Ishikawa (cell line): ENCODE measurements around the gene BRAT1.

Experiments
- CEBPB ChIP-seq: IDR thresholded peaks from 2 replicates; pipeline ENCODE4 v1.6.1; 2012
- CREB1 ChIP-seq: IDR thresholded peaks from 2 replicates; pipeline ENCODE4 v1.6.1; 2012; ENCODE audit warnings: low read depth
- EGR1 ChIP-seq: IDR thresholded peaks from 2 replicates; pipeline ENCODE4 v1.6.1; 2012
- EP300 ChIP-seq: IDR thresholded peaks from 2 replicates; pipeline ENCODE4 v1.6.1; 2012; ENCODE audit warnings: borderline replicate concordance
- FOXM1 ChIP-seq: IDR thresholded peaks from 2 replicates; pipeline ENCODE4 v1.6.1; 2012; ENCODE audit warnings: low read depth, borderline replicate concordance
- NFIC ChIP-seq: IDR thresholded peaks from 2 replicates; pipeline ENCODE4 v1.6.1; 2012
- RAD21 ChIP-seq: IDR thresholded peaks from 2 replicates; pipeline ENCODE4 v1.6.1; 2012; ENCODE audit warnings: low read depth
- TAF1 ChIP-seq: IDR thresholded peaks from 2 replicates; pipeline ENCODE4 v1.6.1; 2012; ENCODE audit warnings: low read depth, mild to moderate bottlenecking
- TCF12 ChIP-seq: IDR thresholded peaks from 2 replicates; pipeline ENCODE4 v1.6.1; 2012; ENCODE audit warnings: low read depth
- TEAD4 ChIP-seq: IDR thresholded peaks from 2 replicates; pipeline ENCODE4 v1.6.1; 2012
- YY1 ChIP-seq: IDR thresholded peaks from 2 replicates; pipeline ENCODE4 v1.6.1; 2012; ENCODE audit warnings: low read depth
- ZBTB7A ChIP-seq: IDR thresholded peaks from 2 replicates; pipeline ENCODE4 v1.6.1; 2012; ENCODE audit warnings: low read depth
- TF ChIP-seq, protein P1 (sequence below): IDR thresholded peaks from 2 replicates; pipeline ENCODE4 v1.6.1; 2012; ENCODE audit warnings: low read depth, mild to moderate bottlenecking
- TF ChIP-seq, protein P2 (sequence below): IDR thresholded peaks from 2 replicates; pipeline ENCODE4 v1.6.1; 2012
- TF ChIP-seq, protein P3 (sequence below): IDR thresholded peaks from 2 replicates; pipeline ENCODE4 v1.6.1; 2012

BRAT1 gene

DNA sequence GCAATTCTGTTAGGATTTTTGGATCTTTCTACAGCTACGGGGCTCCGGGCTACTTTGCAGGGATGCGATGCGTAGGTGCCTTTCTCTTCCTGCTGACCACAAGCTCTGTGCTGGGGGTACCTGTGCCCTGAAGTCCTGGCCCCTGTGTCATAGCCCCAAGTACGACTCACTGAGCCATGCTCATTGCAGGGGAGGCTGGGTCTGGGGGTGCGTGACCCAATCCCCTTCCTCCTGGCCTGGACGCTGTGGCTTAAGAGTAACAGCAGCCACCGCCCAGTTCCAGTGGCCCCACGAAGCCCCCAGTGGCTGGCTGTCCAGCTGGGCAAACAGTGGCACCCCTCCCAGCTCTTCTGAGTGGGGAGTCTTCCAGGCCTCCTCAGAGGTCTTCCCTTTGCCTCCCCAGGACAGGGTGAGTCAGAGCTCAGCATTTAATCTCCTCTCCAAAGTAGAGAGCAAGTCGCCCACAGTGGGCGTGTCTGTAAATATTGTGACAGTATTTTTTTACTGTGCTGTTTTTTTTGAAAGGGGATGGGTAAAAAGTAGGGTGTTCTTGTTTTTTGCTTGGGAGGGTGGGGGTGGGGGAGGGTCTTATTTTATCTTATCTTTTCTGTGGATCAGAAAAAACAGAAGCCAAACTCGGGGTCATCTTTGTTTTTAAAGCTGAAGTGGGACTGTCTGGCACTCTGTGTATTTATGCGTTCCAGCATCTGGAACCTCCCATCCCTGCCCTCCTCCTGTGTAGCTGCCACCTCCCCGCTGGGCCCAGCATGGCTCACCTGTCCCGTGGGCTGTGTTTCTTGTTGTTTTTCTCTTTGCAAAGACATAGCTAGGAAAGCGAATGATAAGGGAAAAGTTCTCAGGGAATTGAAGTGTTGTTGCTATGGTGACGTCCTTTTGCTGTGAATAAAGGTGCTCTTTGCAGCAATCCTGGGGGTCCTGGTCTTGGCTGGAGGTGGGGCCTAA, 27.5 kb downstream of the BRAT1 start:
- TF ChIP-seq ZBTB7A, result no peak; the same call in 1 of the 2 replicates
- no peak for TF ChIP-seq FOXM1
- TF ChIP-seq CREB1, result no peak
- 0 out of 2 replicates have a peak, but pooled peaks have one; percentile 24 for TF ChIP-seq EGR1
- TF ChIP-seq TCF12, result 0 out of 2 replicates have a peak, but pooled peaks have one; percentile 25
- TF ChIP-seq RAD21, result no peak
- TF ChIP-seq CEBPB, result no peak
- TF ChIP-seq, protein P1, sequence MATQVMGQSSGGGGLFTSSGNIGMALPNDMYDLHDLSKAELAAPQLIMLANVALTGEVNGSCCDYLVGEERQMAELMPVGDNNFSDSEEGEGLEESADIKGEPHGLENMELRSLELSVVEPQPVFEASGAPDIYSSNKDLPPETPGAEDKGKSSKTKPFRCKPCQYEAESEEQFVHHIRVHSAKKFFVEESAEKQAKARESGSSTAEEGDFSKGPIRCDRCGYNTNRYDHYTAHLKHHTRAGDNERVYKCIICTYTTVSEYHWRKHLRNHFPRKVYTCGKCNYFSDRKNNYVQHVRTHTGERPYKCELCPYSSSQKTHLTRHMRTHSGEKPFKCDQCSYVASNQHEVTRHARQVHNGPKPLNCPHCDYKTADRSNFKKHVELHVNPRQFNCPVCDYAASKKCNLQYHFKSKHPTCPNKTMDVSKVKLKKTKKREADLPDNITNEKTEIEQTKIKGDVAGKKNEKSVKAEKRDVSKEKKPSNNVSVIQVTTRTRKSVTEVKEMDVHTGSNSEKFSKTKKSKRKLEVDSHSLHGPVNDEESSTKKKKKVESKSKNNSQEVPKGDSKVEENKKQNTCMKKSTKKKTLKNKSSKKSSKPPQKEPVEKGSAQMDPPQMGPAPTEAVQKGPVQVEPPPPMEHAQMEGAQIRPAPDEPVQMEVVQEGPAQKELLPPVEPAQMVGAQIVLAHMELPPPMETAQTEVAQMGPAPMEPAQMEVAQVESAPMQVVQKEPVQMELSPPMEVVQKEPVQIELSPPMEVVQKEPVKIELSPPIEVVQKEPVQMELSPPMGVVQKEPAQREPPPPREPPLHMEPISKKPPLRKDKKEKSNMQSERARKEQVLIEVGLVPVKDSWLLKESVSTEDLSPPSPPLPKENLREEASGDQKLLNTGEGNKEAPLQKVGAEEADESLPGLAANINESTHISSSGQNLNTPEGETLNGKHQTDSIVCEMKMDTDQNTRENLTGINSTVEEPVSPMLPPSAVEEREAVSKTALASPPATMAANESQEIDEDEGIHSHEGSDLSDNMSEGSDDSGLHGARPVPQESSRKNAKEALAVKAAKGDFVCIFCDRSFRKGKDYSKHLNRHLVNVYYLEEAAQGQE, result no peak
- TF ChIP-seq TAF1, result no peak
- peak; percentile 20; the same call in 1 of the 2 replicates for TF ChIP-seq NFIC
- TF ChIP-seq EP300, result peak; percentile 47
- TF ChIP-seq, protein P2, sequence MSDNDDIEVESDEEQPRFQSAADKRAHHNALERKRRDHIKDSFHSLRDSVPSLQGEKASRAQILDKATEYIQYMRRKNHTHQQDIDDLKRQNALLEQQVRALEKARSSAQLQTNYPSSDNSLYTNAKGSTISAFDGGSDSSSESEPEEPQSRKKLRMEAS, result no peak
- no peak for TF ChIP-seq YY1
- no peak for TF ChIP-seq TEAD4

DNA sequence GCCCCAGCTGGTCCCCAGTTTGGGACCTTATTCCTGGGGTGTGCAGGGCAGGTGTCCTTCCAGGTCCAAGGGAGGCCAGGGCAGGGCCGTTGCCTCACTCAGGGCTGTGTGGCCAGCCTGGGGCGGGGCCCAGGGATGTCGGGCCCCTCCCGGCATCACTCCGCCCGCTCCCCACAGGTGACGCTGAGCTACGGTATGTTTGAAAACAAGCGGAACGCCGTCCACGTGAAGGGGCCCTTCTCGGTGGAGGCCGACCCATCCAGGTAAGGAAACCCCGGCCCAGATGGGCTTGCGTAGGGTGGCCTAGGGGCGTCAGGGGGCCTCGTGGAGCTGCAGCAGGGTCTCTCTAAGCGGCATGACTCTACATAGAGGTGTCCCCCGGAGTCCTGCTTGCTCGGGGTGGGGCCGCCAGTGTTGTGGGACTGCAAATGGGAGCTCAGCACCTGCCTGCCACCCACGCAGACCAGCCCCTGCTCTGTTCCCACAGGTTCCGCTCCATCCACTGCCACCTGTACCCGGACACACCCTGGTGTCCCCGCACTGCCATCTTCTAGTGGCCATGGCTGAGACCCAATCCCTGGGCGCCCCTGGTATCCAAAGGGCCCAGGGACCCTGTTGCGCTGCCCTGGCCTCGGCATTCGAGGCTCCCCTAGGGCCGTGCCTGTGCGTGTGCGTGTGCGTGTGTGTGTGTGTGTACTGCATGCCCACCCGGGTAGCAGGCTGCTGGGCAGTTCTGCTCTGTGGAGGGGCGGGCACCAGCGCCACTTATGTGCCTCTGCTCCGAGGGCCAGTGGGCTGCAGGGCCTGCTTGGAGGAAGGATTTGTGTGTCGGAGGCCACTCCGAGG, 28.4 kb downstream of the BRAT1 start:
- TF ChIP-seq FOXM1 (no peak), ZBTB7A (no peak), CEBPB (no peak), EP300 (no peak), TEAD4 (no peak), YY1 (no peak), TAF1 (no peak), NFIC (no peak), RAD21 (no peak), EGR1 (no peak), TCF12 (no peak)
- TF ChIP-seq, protein P3, sequence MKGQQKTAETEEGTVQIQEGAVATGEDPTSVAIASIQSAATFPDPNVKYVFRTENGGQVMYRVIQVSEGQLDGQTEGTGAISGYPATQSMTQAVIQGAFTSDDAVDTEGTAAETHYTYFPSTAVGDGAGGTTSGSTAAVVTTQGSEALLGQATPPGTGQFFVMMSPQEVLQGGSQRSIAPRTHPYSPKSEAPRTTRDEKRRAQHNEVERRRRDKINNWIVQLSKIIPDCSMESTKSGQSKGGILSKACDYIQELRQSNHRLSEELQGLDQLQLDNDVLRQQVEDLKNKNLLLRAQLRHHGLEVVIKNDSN, result no peak
- TF ChIP-seq, protein P1, result no peak
- TF ChIP-seq, protein P2, result no peak

DNA sequence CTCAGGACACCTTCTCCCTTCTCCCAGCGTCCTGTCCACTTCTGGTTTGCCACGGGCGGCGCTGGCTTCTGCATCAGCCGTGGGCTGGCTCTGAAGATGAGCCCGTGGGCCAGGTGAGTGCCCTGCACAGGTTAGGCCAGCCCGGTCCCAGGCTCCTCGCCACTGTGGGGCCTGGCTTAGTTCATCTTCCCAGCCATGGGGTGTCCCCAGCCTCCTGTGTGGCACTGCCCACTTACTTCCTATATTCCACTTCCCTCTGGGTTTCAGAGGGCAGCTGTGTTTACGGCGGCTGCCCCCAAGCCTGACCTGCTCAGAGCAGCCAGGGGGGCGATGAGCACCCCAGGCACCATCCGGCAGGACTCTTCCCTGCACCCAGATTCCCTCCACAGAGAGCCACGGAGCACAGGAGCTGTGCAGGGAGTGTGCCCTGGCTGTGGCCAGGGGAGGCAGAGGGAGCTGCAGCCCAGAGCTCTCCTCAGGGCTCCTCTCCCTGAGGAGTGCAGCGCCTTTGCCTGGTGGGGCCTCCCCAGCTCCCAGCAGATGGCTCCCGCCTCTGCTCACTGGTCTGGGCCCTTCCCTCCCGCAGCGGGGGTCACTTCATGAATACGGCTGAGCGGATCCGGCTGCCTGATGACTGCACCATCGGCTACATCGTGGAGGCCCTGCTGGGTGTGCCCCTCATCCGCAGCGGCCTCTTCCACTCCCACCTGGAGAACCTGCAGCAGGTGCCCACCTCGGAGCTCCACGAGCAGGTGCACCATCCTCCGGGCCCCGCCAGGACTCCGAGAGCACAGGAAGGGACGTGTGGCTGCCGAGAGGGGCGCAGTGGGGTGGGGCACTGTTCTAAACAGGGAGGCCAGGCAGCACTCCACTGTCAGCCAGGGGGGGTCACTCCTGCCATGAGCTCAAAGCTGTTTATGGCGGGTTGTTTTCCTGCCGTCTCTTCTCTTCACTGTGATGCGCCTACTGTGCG, 29.4 kb downstream of the BRAT1 start:
- no peak for TF ChIP-seq CEBPB
- no peak for TF ChIP-seq RAD21
- no peak for TF ChIP-seq FOXM1
- no peak for TF ChIP-seq CREB1
- no peak for TF ChIP-seq TEAD4
- TF ChIP-seq EGR1, result no peak

DNA sequence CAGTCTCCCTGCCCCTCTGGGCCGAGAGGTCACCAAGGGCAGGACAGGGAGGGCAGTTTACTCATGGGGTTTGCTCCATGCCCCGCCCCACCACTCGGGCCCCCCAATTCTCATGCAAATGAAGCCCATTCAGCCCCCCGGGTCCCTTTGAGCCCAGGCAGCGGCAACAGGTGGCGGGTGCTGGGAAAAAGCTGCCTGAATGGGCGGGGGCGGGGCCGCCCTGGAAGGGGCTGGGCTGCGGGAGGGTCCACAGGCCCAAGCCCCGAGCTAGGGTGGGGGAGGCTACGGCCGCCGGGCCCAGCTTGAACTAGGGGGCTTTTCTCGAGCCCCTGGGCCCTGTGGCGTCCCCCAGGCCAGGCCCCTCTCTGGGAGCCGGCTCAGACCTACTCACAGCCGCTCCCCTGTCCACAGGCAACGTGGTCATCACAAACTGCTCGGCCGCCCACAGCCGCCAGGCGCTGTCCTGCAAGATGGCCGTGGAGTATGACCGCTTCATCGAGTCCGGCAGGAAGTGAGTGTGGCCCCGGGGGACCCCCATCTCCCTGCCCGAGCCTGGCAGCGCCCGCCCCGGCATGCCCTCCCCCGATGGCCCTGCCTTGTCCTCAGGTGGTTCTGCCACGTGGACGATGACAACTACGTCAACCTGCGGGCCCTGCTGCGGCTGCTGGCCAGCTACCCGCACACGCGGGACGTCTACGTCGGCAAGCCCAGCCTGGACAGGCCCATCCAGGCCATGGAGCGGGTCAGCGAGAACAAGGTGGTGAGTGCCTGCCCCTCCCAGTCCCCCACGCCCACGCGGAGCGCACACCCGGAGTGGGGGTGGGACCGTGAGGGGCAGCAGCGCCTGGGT, 30.3 kb downstream of the BRAT1 start:
- TF ChIP-seq FOXM1, result no peak
- TF ChIP-seq EGR1, result peak; percentile 42; the same call in 1 of the 2 replicates
